ENCODE measurements around the gene ZDHHC1.
A peak's percentile ranks its signal among the peaks of the same experiment; 100 is the strongest.

ZDHHC1 gene

DNA sequence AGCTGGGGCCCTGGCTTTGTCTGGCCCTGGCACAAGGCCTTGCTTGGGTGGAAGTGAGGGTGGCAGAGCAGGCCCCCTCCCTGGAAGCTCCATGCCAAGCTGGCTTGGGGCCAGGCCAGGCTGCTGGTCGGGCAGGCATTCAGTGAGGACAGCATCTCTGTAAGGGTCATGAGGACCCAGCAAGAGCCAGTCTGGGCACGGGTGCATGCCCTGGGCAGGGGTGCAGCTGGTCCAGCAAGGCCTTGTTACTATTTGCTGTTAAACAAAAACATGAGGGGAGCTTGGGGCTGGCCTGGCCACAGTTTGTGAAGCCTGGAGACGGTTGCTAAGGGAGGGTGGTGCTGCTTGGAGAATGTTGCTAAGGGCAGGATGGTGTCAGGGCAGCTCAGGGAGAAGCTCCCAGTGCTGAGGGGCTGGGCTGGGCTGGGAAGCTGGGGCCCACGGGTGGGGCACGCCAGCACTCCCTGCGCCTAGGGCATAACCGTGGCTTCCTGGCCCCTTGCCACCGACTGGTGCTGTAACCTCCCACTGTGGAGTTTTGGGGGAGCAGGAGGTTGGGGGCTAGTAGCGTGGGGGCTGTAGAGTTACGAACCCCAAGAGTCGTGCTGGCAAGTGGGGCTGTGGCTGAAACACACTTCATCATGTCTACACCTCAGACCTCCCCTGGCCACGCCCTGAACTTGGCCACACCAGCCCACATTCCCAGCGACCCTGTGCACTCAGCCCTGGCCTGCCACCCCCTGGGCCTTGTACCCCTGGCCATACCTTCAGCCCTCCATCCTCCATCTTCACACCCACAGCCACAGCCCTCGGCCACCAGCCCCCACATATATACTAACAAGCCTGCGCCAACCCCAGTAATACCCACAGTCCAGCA lies 24.6 kb downstream of the ZDHHC1 start:
- TF ChIP-seq, protein P1, sequence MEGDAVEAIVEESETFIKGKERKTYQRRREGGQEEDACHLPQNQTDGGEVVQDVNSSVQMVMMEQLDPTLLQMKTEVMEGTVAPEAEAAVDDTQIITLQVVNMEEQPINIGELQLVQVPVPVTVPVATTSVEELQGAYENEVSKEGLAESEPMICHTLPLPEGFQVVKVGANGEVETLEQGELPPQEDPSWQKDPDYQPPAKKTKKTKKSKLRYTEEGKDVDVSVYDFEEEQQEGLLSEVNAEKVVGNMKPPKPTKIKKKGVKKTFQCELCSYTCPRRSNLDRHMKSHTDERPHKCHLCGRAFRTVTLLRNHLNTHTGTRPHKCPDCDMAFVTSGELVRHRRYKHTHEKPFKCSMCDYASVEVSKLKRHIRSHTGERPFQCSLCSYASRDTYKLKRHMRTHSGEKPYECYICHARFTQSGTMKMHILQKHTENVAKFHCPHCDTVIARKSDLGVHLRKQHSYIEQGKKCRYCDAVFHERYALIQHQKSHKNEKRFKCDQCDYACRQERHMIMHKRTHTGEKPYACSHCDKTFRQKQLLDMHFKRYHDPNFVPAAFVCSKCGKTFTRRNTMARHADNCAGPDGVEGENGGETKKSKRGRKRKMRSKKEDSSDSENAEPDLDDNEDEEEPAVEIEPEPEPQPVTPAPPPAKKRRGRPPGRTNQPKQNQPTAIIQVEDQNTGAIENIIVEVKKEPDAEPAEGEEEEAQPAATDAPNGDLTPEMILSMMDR (IDR thresholded peaks at IDR 0.05), result no peak
- no peaks in the 10 kb centered on the region for H3K36me3 ChIP-seq
- peaks cover 0 to 64% of the 10 kb centered on the region in 2 donors for H3K27me3 ChIP-seq
- H3K27ac ChIP-seq, result no peak overlapping the region
- H3K4me3 ChIP-seq, result no peak overlapping the region
- no peaks in the 10 kb centered on the region for H3K9me3 ChIP-seq
- DNase-seq, result peak in 1 of 2 donors; percentile 60
- H3K4me1 ChIP-seq, result peaks cover 0 to 50% (median 29%) of the 10 kb centered on the region in 4 donors
- intact Hi-C loops (cut with DNase I; ENCODE audit: low total_unique reads), result no loop called here

- H3K9me3 ChIP-seq, result no peaks in the 10 kb centered on the region
- H3K4me1 ChIP-seq, result peaks cover 0 to 42% (median 22%) of the 10 kb centered on the region in 4 donors
- peak in 1 of 2 donors; percentile 54 for DNase-seq
- peaks cover 0 to 56% of the 10 kb centered on the region in 2 donors for H3K27me3 ChIP-seq
- no peak overlapping the region for H3K27ac ChIP-seq
- intact Hi-C loops (cut with DNase I; ENCODE audit: low total_unique reads), result no loop called here
- TF ChIP-seq, protein P1 (IDR thresholded peaks at IDR 0.05), result no peak
- no peak overlapping the region for H3K4me3 ChIP-seq
- no peaks in the 10 kb centered on the region for H3K36me3 ChIP-seq
These were observed 25.4 kb downstream of the ZDHHC1 start for GRCh38 chr16:67390816-67391423.

GRCh38 chr16:67389911-67390815 lies 26.1 kb downstream of the ZDHHC1 start:
- Histone ChIP-seq H3K27ac (no peak overlapping the region), H3K4me1 (peaks cover 0 to 35% (median 21%) of the 10 kb centered on the region in 4 donors), H3K9me3 (no peaks in the 10 kb centered on the region), H3K36me3 (no peaks in the 10 kb centered on the region), H3K27me3 (peaks cover 0 to 49% of the 10 kb centered on the region in 2 donors), H3K4me3 (no peak overlapping the region)
- DNase-seq, result peak; percentile 63 to 75
- intact Hi-C loops (cut with DNase I; ENCODE audit: low total_unique reads), result no loop called here
- TF ChIP-seq, protein P1 (IDR thresholded peaks at IDR 0.05), result no peak

- Histone ChIP-seq H3K9me3 (no peaks in the 10 kb centered on the region), H3K4me1 (peaks cover 0 to 19% (median 10%) of the 10 kb centered on the region in 4 donors), H3K27ac (no peak overlapping the region), H3K27me3 (peaks cover 0 to 35% of the 10 kb centered on the region in 2 donors), H3K36me3 (no peaks in the 10 kb centered on the region), H3K4me3 (no peak overlapping the region)
- DNase-seq, result no peak
- intact Hi-C loops (cut with DNase I; ENCODE audit: low total_unique reads), result no loop called here
- TF ChIP-seq, protein P1 (IDR thresholded peaks at IDR 0.05), result no peak
These were observed 27.7 kb downstream of the ZDHHC1 start for GRCh38 chr16:67388591-67388990.

- Histone ChIP-seq H3K27me3 (peaks cover 0 to 31% of the 10 kb centered on the region in 2 donors), H3K4me3 (no peak overlapping the region), H3K9me3 (no peaks in the 10 kb centered on the region), H3K36me3 (no peaks in the 10 kb centered on the region), H3K27ac (no peak overlapping the region), H3K4me1 (peaks cover 0 to 15% (median 6%) of the 10 kb centered on the region in 4 donors)
- intact Hi-C loops (cut with DNase I; ENCODE audit: low total_unique reads), result no loop called here
- DNase-seq, result no peak
- TF ChIP-seq, protein P1 (IDR thresholded peaks at IDR 0.05), result no peak
These were observed 28.1 kb downstream of the ZDHHC1 start for GRCh38 chr16:67388191-67388590.
